Liver (tissue), 9 donors: ENCODE measurements around the gene ACSS1. TPM values are rescaled to one million over a fixed set of nuclear protein-coding genes. Genes with fewer than 3 reads are reported as not detected.

Experiments
- DNase-seq: peaks from one replicate; pipeline ENCODE4 v3.0.0-alpha.2; 2017; ENCODE audit warnings: low spot score
- H3K27ac ChIP-seq, 2 donors: one replicate each; pipeline ENCODE4 v1.7.0; 2013; ENCODE audit warnings: inconsistent platforms in 2 of 2, low read length in 2 of 2, control low read depth in 1 of 2, low read depth in 1 of 2, mild to moderate bottlenecking in 1 of 2
- H3K27me3 ChIP-seq, 4 donors: one replicate each; pipeline versions ENCODE4 v1.6.1 to v1.7.0; 2013; ENCODE audit warnings: low read length in 3 of 4, inconsistent platforms in 1 of 4, mild to moderate bottlenecking in 1 of 4, moderate library complexity in 1 of 4; ENCODE audit not compliant: control insufficient read depth in 4 of 4, insufficient read depth in 4 of 4
- H3K36me3 ChIP-seq, 4 donors: one replicate each; pipeline versions ENCODE4 v1.6.1 to v1.7.0; 2013; ENCODE audit warnings: low read length in 3 of 4, mild to moderate bottlenecking in 3 of 4, low read depth in 1 of 4, moderate library complexity in 1 of 4; ENCODE audit not compliant: control insufficient read depth in 4 of 4, insufficient read depth in 3 of 4
- H3K4me1 ChIP-seq, 4 donors: one replicate each; pipeline versions ENCODE4 v1.6.1 to v1.7.0; 2013; ENCODE audit warnings: low read length in 3 of 4, mild to moderate bottlenecking in 3 of 4, moderate library complexity in 1 of 4; ENCODE audit not compliant: control insufficient read depth in 4 of 4, insufficient read depth in 4 of 4
- H3K4me3 ChIP-seq, 3 donors: one replicate each; pipeline versions ENCODE4 v1.6.1 to v1.7.0; 2013; ENCODE audit warnings: low read length in 3 of 3, control low read depth in 1 of 3, low read depth in 1 of 3, mild to moderate bottlenecking in 1 of 3
- H3K9ac ChIP-seq, 2 donors: one replicate each; pipeline ENCODE4 v1.7.0; 2013; ENCODE audit warnings: low read length in 2 of 2, mild to moderate bottlenecking in 2 of 2, moderate library complexity in 2 of 2, control low read depth in 1 of 2, low read depth in 1 of 2
- H3K9me3 ChIP-seq, 4 donors: one replicate each; pipeline versions ENCODE4 v1.6.1 to v1.7.0; 2013; ENCODE audit warnings: low read length in 3 of 4; ENCODE audit not compliant: control insufficient read depth in 4 of 4
- EGR1 ChIP-seq, 2 donors: IDR thresholded peaks; 2 replicates each; pipeline ENCODE4 v1.6.1; 2016 to 2018; ENCODE audit warnings: antibody characterized with exemption in 2 of 2, low read depth in 2 of 2
- FOXA1 ChIP-seq: IDR thresholded peaks from 2 replicates; pipeline ENCODE4 v1.6.1; 2016; ENCODE audit warnings: antibody characterized with exemption
- FOXA2 ChIP-seq: IDR thresholded peaks from 2 replicates; pipeline ENCODE4 v1.6.1; 2016; ENCODE audit warnings: antibody characterized with exemption
- GABPA ChIP-seq, 2 donors: IDR thresholded peaks in 1 of 2; conservative IDR thresholded peaks in 1 of 2; 2 replicates each; pipeline ENCODE4 v1.6.1; 2016; ENCODE audit warnings: antibody characterized with exemption in 2 of 2, mild to moderate bottlenecking in 1 of 2, moderate library complexity in 1 of 2
- HNF4A ChIP-seq, 2 donors: conservative IDR thresholded peaks; 2 replicates each; pipeline ENCODE4 v1.6.1; 2016; ENCODE audit warnings: antibody characterized with exemption in 2 of 2, mild to moderate bottlenecking in 2 of 2
- HNF4G ChIP-seq: IDR thresholded peaks from 2 replicates; pipeline ENCODE4 v1.6.1; 2016; ENCODE audit warnings: antibody characterized with exemption
- JUND ChIP-seq, 2 donors: IDR thresholded peaks; 2 replicates each; pipeline ENCODE4 v1.6.1; 2016; ENCODE audit warnings: antibody characterized with exemption in 2 of 2
- NR2F2 ChIP-seq: IDR thresholded peaks from 2 replicates; pipeline ENCODE4 v1.6.1; 2016; ENCODE audit warnings: antibody characterized with exemption
- RAD21 ChIP-seq, 2 donors: IDR thresholded peaks; 2 replicates each; pipeline ENCODE4 v1.6.1; 2016; ENCODE audit warnings: antibody characterized with exemption in 2 of 2, mild to moderate bottlenecking in 2 of 2
- RXRA ChIP-seq, 2 donors: IDR thresholded peaks; 2 replicates each; pipeline ENCODE4 v1.6.1; 2017 to 2018; ENCODE audit warnings: antibody characterized with exemption in 2 of 2, mild to moderate bottlenecking in 1 of 2
- SP1 ChIP-seq: IDR thresholded peaks from 2 replicates; pipeline ENCODE4 v1.6.1; 2018; ENCODE audit warnings: antibody characterized with exemption, mild to moderate bottlenecking
- TAF1 ChIP-seq: conservative IDR thresholded peaks from 2 replicates; pipeline ENCODE4 v1.6.1; 2016; ENCODE audit warnings: antibody characterized with exemption, mild to moderate bottlenecking
- YY1 ChIP-seq: IDR thresholded peaks from 2 replicates; pipeline ENCODE4 v1.6.1; 2016; ENCODE audit warnings: antibody characterized with exemption, mild to moderate bottlenecking
- WGBS: extraction: QIAGEN DNeasy Blood & Tissue Kit; methylation state at CpG from one replicate; pipeline ENCODE4 v1.1.7; 2013; 5-methylcytosine and 5-hydroxymethylcytosine counted together
- polyA plus RNA-seq, 2 donors: library from polyadenylated mRNA; stranded (reverse) in 1 of 2; unstranded in 1 of 2; fragments of 200-250 nt in 1 of 2; fragments of >200 nt in 1 of 2; fragmentation: Nextera tagmentation in 1 of 2; extraction: Ambion mirVana in 1 of 2; gene quantifications; one replicate each; pipeline versions ENCODE4 v1.2.1 to v1.2.3, GENCODE V29; 2013 to 2015
- total RNA-seq, 2 donors: library from RNA; depleted of rRNA; stranded (reverse); fragments of >200 nt; gene quantifications; one replicate each; pipeline ENCODE4 v1.2.3, GENCODE V29; 2014
- TF ChIP-seq, protein P1 (sequence below): IDR thresholded peaks from 2 replicates; pipeline ENCODE4 v1.6.1; 2016; ENCODE audit warnings: antibody characterized with exemption
- TF ChIP-seq, protein P2 (sequence below): IDR thresholded peaks from 2 replicates; pipeline ENCODE4 v1.6.1; 2016; ENCODE audit warnings: antibody characterized with exemption
- TF ChIP-seq, protein P3 (sequence below): fragments of 150-350 bp; IDR thresholded peaks from 2 replicates; pipeline ENCODE4 v1.5.1; 2017; ENCODE audit warnings: improper control_type of control experiment, low read depth, low read length; ENCODE audit not compliant: missing input control
- TF ChIP-seq, protein P4 (sequence below): IDR thresholded peaks from 2 replicates; pipeline ENCODE4 v1.6.1; 2016; ENCODE audit warnings: antibody characterized with exemption, mild to moderate bottlenecking
- TF ChIP-seq, protein P5 (sequence below): IDR thresholded peaks from 2 replicates; pipeline ENCODE4 v1.6.1; 2016; ENCODE audit warnings: antibody characterized with exemption
- donor health status: healthy.
- donor health status: healthy.
- donor health status: healthy.
- donor health status: healthy.
- donor health status: healthy.

The ACSS1 gene
- total and polyA plus RNA-seq, 4 donors = 5.3 to 87.5 (median 22.1) TPM

GRCh38 chr20:24981790-24982189 lies 76.1 kb downstream of the ACSS1 start:
- DNase-seq = no peak
- Histone ChIP-seq H3K9ac (no peak overlapping the region), H3K27ac (peak overlapping the region in 1 of 2 donors; percentile 44), H3K4me1 (peaks cover 20 to 86% (median 71%) of the 10 kb centered on the region in 4 donors), H3K27me3 (no peaks in the 10 kb centered on the region), H3K4me3 (no peak overlapping the region), H3K36me3 (peaks cover 8 to 40% (median 21%) of the 10 kb centered on the region in 4 donors), H3K9me3 (no peaks in the 10 kb centered on the region)
- WGBS = 86% methylated on average over 3 of the region's 3 CpGs
- TF ChIP-seq EGR1 (IDR thresholded peaks at IDR 0.05; ENCODE audit: low read depth in 2 of 2) (no peak), HNF4A (conservative IDR thresholded peaks at IDR 0.05) (no peak), RAD21 (IDR thresholded peaks at IDR 0.05) (no peak), JUND (IDR thresholded peaks at IDR 0.05) (no peak), YY1 (no peak), FOXA2 (no peak), SP1 (no peak), HNF4G (no peak), FOXA1 (no peak), RXRA (IDR thresholded peaks at IDR 0.05) (no peak), NR2F2 (no peak)
- TF ChIP-seq, protein P1, sequence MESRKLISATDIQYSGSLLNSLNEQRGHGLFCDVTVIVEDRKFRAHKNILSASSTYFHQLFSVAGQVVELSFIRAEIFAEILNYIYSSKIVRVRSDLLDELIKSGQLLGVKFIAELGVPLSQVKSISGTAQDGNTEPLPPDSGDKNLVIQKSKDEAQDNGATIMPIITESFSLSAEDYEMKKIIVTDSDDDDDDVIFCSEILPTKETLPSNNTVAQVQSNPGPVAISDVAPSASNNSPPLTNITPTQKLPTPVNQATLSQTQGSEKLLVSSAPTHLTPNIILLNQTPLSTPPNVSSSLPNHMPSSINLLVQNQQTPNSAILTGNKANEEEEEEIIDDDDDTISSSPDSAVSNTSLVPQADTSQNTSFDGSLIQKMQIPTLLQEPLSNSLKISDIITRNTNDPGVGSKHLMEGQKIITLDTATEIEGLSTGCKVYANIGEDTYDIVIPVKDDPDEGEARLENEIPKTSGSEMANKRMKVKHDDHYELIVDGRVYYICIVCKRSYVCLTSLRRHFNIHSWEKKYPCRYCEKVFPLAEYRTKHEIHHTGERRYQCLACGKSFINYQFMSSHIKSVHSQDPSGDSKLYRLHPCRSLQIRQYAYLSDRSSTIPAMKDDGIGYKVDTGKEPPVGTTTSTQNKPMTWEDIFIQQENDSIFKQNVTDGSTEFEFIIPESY = no peak
- TF ChIP-seq, protein P2, sequence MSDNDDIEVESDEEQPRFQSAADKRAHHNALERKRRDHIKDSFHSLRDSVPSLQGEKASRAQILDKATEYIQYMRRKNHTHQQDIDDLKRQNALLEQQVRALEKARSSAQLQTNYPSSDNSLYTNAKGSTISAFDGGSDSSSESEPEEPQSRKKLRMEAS = no peak

DNA sequence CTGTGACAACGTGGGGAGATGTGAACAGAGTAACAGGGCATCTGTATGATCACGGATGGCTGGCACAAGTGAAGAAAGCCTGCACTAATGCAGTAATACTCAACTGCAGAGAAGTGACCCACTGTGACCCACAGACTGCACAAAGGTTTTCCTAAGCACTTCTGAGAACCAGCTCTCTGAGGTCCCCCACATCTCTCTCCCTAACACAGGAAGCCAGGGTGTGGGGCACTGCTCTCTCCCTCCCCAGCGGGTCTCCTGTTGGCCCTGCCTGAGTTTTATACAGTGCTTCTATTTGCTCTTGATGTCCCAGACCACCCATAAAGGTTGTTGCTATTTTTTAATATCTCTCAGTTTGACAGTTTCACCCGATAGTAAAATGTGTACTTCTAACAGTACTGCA lies 76.7 kb downstream of the ACSS1 start:
- Histone ChIP-seq H3K9me3 (no peaks in the 10 kb centered on the region), H3K4me1 (peaks cover 15 to 81% (median 66%) of the 10 kb centered on the region in 4 donors), H3K27me3 (no peaks in the 10 kb centered on the region), H3K9ac (no peak overlapping the region), H3K4me3 (no peak overlapping the region), H3K36me3 (peaks cover 8 to 44% (median 26%) of the 10 kb centered on the region in 4 donors), H3K27ac (peak overlapping the region in 1 of 2 donors; percentile 44)
- TF ChIP-seq JUND (IDR thresholded peaks at IDR 0.05) (no peak), FOXA2 (no peak), GABPA (IDR thresholded peaks at IDR 0.05 in 1 of 2, conservative IDR thresholded peaks at IDR 0.05 in 1 of 2) (no peak), HNF4A (conservative IDR thresholded peaks at IDR 0.05) (no peak), EGR1 (IDR thresholded peaks at IDR 0.05; ENCODE audit: low read depth in 2 of 2) (no peak), RAD21 (IDR thresholded peaks at IDR 0.05) (no peak), NR2F2 (no peak), TAF1 (no peak), RXRA (IDR thresholded peaks at IDR 0.05) (no peak), SP1 (no peak), FOXA1 (no peak), YY1 (no peak)
- TF ChIP-seq, protein P3, sequence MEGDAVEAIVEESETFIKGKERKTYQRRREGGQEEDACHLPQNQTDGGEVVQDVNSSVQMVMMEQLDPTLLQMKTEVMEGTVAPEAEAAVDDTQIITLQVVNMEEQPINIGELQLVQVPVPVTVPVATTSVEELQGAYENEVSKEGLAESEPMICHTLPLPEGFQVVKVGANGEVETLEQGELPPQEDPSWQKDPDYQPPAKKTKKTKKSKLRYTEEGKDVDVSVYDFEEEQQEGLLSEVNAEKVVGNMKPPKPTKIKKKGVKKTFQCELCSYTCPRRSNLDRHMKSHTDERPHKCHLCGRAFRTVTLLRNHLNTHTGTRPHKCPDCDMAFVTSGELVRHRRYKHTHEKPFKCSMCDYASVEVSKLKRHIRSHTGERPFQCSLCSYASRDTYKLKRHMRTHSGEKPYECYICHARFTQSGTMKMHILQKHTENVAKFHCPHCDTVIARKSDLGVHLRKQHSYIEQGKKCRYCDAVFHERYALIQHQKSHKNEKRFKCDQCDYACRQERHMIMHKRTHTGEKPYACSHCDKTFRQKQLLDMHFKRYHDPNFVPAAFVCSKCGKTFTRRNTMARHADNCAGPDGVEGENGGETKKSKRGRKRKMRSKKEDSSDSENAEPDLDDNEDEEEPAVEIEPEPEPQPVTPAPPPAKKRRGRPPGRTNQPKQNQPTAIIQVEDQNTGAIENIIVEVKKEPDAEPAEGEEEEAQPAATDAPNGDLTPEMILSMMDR = no peak
- TF ChIP-seq, protein P2 = no peak
- TF ChIP-seq, protein P4, sequence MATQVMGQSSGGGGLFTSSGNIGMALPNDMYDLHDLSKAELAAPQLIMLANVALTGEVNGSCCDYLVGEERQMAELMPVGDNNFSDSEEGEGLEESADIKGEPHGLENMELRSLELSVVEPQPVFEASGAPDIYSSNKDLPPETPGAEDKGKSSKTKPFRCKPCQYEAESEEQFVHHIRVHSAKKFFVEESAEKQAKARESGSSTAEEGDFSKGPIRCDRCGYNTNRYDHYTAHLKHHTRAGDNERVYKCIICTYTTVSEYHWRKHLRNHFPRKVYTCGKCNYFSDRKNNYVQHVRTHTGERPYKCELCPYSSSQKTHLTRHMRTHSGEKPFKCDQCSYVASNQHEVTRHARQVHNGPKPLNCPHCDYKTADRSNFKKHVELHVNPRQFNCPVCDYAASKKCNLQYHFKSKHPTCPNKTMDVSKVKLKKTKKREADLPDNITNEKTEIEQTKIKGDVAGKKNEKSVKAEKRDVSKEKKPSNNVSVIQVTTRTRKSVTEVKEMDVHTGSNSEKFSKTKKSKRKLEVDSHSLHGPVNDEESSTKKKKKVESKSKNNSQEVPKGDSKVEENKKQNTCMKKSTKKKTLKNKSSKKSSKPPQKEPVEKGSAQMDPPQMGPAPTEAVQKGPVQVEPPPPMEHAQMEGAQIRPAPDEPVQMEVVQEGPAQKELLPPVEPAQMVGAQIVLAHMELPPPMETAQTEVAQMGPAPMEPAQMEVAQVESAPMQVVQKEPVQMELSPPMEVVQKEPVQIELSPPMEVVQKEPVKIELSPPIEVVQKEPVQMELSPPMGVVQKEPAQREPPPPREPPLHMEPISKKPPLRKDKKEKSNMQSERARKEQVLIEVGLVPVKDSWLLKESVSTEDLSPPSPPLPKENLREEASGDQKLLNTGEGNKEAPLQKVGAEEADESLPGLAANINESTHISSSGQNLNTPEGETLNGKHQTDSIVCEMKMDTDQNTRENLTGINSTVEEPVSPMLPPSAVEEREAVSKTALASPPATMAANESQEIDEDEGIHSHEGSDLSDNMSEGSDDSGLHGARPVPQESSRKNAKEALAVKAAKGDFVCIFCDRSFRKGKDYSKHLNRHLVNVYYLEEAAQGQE = no peak
- TF ChIP-seq, protein P1 = no peak
- TF ChIP-seq, protein P5, sequence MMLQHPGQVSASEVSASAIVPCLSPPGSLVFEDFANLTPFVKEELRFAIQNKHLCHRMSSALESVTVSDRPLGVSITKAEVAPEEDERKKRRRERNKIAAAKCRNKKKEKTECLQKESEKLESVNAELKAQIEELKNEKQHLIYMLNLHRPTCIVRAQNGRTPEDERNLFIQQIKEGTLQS = no peak
- DNase-seq = no peak
- 89% methylated on average over 4 of the region's 4 CpGs for WGBS
